ENCODE measurements around the gene ADARB2.

- TF ChIP-seq, protein P1, sequence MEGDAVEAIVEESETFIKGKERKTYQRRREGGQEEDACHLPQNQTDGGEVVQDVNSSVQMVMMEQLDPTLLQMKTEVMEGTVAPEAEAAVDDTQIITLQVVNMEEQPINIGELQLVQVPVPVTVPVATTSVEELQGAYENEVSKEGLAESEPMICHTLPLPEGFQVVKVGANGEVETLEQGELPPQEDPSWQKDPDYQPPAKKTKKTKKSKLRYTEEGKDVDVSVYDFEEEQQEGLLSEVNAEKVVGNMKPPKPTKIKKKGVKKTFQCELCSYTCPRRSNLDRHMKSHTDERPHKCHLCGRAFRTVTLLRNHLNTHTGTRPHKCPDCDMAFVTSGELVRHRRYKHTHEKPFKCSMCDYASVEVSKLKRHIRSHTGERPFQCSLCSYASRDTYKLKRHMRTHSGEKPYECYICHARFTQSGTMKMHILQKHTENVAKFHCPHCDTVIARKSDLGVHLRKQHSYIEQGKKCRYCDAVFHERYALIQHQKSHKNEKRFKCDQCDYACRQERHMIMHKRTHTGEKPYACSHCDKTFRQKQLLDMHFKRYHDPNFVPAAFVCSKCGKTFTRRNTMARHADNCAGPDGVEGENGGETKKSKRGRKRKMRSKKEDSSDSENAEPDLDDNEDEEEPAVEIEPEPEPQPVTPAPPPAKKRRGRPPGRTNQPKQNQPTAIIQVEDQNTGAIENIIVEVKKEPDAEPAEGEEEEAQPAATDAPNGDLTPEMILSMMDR (IDR thresholded peaks at IDR 0.05; ENCODE audit: poor library complexity): no peak
- no peak for TF ChIP-seq EZH2 (IDR thresholded peaks at IDR 0.05; ENCODE audit: borderline replicate concordance)
These were observed 545.6 kb downstream of the ADARB2 start for GRCh38 chr10:1191752-1192151.

All from hepatocyte (in vitro differentiated cells).